ENCODE results near the gene INPP4B.

DNA sequence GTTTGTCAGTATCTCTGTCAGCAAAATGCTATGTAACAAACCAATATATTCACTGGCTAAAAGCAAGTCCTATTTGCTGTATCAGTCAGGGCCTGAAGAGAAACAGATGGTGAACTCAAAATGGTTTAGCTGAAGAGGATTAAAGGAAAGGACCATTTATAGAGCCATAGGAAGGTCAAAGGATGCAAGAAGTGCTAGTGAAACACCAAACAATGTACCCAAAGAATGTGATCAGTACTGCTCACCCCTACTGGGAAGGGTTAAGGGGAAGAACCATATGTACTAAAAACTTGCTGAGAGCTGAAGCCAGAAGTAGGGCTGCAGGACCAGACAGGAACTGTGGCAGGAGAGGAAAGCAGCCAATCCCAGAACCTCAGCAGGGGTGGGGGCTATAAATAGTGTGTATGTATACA lies 479.3 kb downstream of the INPP4B start:
- TF ChIP-seq, protein P1, sequence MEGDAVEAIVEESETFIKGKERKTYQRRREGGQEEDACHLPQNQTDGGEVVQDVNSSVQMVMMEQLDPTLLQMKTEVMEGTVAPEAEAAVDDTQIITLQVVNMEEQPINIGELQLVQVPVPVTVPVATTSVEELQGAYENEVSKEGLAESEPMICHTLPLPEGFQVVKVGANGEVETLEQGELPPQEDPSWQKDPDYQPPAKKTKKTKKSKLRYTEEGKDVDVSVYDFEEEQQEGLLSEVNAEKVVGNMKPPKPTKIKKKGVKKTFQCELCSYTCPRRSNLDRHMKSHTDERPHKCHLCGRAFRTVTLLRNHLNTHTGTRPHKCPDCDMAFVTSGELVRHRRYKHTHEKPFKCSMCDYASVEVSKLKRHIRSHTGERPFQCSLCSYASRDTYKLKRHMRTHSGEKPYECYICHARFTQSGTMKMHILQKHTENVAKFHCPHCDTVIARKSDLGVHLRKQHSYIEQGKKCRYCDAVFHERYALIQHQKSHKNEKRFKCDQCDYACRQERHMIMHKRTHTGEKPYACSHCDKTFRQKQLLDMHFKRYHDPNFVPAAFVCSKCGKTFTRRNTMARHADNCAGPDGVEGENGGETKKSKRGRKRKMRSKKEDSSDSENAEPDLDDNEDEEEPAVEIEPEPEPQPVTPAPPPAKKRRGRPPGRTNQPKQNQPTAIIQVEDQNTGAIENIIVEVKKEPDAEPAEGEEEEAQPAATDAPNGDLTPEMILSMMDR (IDR thresholded peaks at IDR 0.05; ENCODE audit: borderline replicate concordance, extremely low read depth, low read length, poor library complexity, severe bottlenecking): no peak
- no peak for TF ChIP-seq EZH2 (IDR thresholded peaks at IDR 0.05; ENCODE audit: borderline replicate concordance, low read depth, low read length, severe bottlenecking)

Measured in DND-41 (cell line).